Skeletal muscle tissue (tissue), 4 donors: Measurements from ENCODE around the gene BAIAP3. TPM values are rescaled to one million over a fixed set of nuclear protein-coding genes. Genes with fewer than 3 reads are reported as not detected.

Source experiments
- H3K27ac ChIP-seq: one replicate; pipeline ENCODE4 v1.7.0; 2013; ENCODE audit warnings: mild to moderate bottlenecking, low read depth, low read length, inconsistent platforms
- H3K27me3 ChIP-seq, 3 donors: one replicate each; pipeline ENCODE4 v1.7.0; 2013; ENCODE audit warnings: low read length in 3 of 3; ENCODE audit not compliant: control insufficient read depth in 3 of 3, insufficient read depth in 3 of 3
- H3K36me3 ChIP-seq, 3 donors: one replicate each; pipeline ENCODE4 v1.7.0; 2013; ENCODE audit warnings: low read length in 3 of 3; ENCODE audit not compliant: control insufficient read depth in 3 of 3, insufficient read depth in 3 of 3
- H3K4me1 ChIP-seq, 3 donors: one replicate each; pipeline ENCODE4 v1.7.0; 2013; ENCODE audit warnings: low read length in 3 of 3, mild to moderate bottlenecking in 3 of 3; ENCODE audit not compliant: control insufficient read depth in 3 of 3, insufficient read depth in 3 of 3
- H3K4me3 ChIP-seq, 3 donors: one replicate each; pipeline ENCODE4 v1.7.0; 2013; ENCODE audit warnings: low read length in 3 of 3
- H3K9ac ChIP-seq, 3 donors: one replicate each; pipeline ENCODE4 v1.7.0; 2013; ENCODE audit warnings: low read length in 3 of 3, mild to moderate bottlenecking in 3 of 3, moderate library complexity in 2 of 3, low read depth in 1 of 3
- H3K9me3 ChIP-seq, 3 donors: one replicate each; pipeline ENCODE4 v1.7.0; 2013; ENCODE audit warnings: low read length in 3 of 3; ENCODE audit not compliant: control insufficient read depth in 3 of 3
- total RNA-seq: library from RNA; depleted of rRNA; stranded (reverse); fragments of >200 nt; gene quantifications from one replicate; pipeline ENCODE4 v1.2.3, GENCODE V29; 2014
- donor health status: Osteomylitis.

The BAIAP3 gene
- total RNA-seq, 1 donor from 2014 or later, result 1.0 TPM

GRCh38 chr16:1374418-1375297 lies 41.2 kb downstream of the BAIAP3 start:
- Histone ChIP-seq H3K9ac (no peak overlapping the region), H3K4me3 (no peak overlapping the region), H3K36me3 (peaks cover 11 to 13% (median 12%) of the 10 kb centered on the region in 3 donors)

GRCh38 chr16:1375298-1375640 lies 41.8 kb downstream of the BAIAP3 start:
- Histone ChIP-seq H3K27ac (no peak overlapping the region), H3K36me3 (peaks cover 5 to 8% (median 7%) of the 10 kb centered on the region in 3 donors), H3K4me3 (no peak overlapping the region)

More at GRCh38 chr16:1374418-1375297, 41.2 kb downstream of the BAIAP3 start:
- no peaks in the 10 kb centered on the region for H3K9me3 ChIP-seq
- no peak overlapping the region for H3K27ac ChIP-seq
- H3K27me3 ChIP-seq, result no peaks in the 10 kb centered on the region
- H3K4me1 ChIP-seq, result peaks cover 15 to 20% (median 15%) of the 10 kb centered on the region in 3 donors

GRCh38 chr16:1375741-1376410 lies 42.4 kb downstream of the BAIAP3 start:
- Histone ChIP-seq H3K36me3 (peaks cover 5 to 8% (median 7%) of the 10 kb centered on the region in 3 donors), H3K9me3 (no peaks in the 10 kb centered on the region), H3K4me1 (peaks cover 15 to 22% (median 15%) of the 10 kb centered on the region in 3 donors), H3K27me3 (no peaks in the 10 kb centered on the region), H3K27ac (no peak overlapping the region), H3K9ac (peak overlapping the region in 1 of 3 donors; percentile 25), H3K4me3 (no peak overlapping the region)

More at GRCh38 chr16:1375298-1375640, 41.8 kb downstream of the BAIAP3 start:
- H3K9me3 ChIP-seq, result no peaks in the 10 kb centered on the region
- H3K27me3 ChIP-seq, result no peaks in the 10 kb centered on the region
- H3K4me1 ChIP-seq, result peaks cover 15 to 22% (median 15%) of the 10 kb centered on the region in 3 donors
- H3K9ac ChIP-seq, result no peak overlapping the region

- H3K27ac ChIP-seq, result no peak overlapping the region
- H3K4me3 ChIP-seq, result peak overlapping the region; percentile 70 to 86 (median 81)
- H3K9ac ChIP-seq, result peak overlapping the region; percentile 33 to 89 (median 83)
- H3K9me3 ChIP-seq, result no peaks in the 10 kb centered on the region
- peaks cover 15 to 22% (median 15%) of the 10 kb centered on the region in 3 donors for H3K4me1 ChIP-seq
- H3K36me3 ChIP-seq, result peaks cover 2 to 9% (median 4%) of the 10 kb centered on the region in 3 donors
- no peaks in the 10 kb centered on the region for H3K27me3 ChIP-seq
Observed at GRCh38 chr16:1377406-1378010, 44.1 kb downstream of the BAIAP3 start.

- H3K27ac ChIP-seq, result peak overlapping the region; percentile 90
- peak overlapping the region; percentile 80 to 89 (median 83) for H3K9ac ChIP-seq
- H3K4me1 ChIP-seq, result peaks cover 15 to 22% (median 15%) of the 10 kb centered on the region in 3 donors
- H3K9me3 ChIP-seq, result no peaks in the 10 kb centered on the region
- H3K27me3 ChIP-seq, result no peaks in the 10 kb centered on the region
- H3K4me3 ChIP-seq, result peak overlapping the region; percentile 70 to 86 (median 81)
- peaks cover 2 to 9% (median 4%) of the 10 kb centered on the region in 3 donors for H3K36me3 ChIP-seq
Observed at GRCh38 chr16:1378087-1378803, 44.8 kb downstream of the BAIAP3 start.

- Histone ChIP-seq H3K36me3 (peaks cover 2 to 9% (median 4%) of the 10 kb centered on the region in 3 donors), H3K9ac (peak overlapping the region; percentile 80 to 89 (median 83)), H3K27me3 (no peaks in the 10 kb centered on the region), H3K4me3 (peak overlapping the region; percentile 70 to 86 (median 81)), H3K27ac (peak overlapping the region; percentile 90), H3K9me3 (no peaks in the 10 kb centered on the region), H3K4me1 (peaks cover 15 to 22% (median 15%) of the 10 kb centered on the region in 3 donors)
Observed at GRCh38 chr16:1378804-1379303, 45.4 kb downstream of the BAIAP3 start.

- Histone ChIP-seq H3K27me3 (no peaks in the 10 kb centered on the region), H3K4me1 (peaks cover 15 to 22% (median 15%) of the 10 kb centered on the region in 3 donors), H3K27ac (peak overlapping the region; percentile 90), H3K36me3 (peaks cover 0 to 7% (median 2%) of the 10 kb centered on the region in 3 donors), H3K9me3 (no peaks in the 10 kb centered on the region), H3K4me3 (peak overlapping the region; percentile 70 to 86 (median 81)), H3K9ac (peak overlapping the region in 2 of 3 donors; percentile 83 to 89)
Observed at GRCh38 chr16:1379304-1380076, 46.0 kb downstream of the BAIAP3 start.

- H3K9ac ChIP-seq, result peak overlapping the region in 1 of 3 donors; percentile 50
- peak overlapping the region; percentile 36 for H3K27ac ChIP-seq
- H3K4me1 ChIP-seq, result peaks cover 15 to 22% (median 15%) of the 10 kb centered on the region in 3 donors
- peaks cover 0 to 9% (median 2%) of the 10 kb centered on the region in 3 donors for H3K36me3 ChIP-seq
- H3K4me3 ChIP-seq, result no peak overlapping the region
- H3K9me3 ChIP-seq, result no peaks in the 10 kb centered on the region
- H3K27me3 ChIP-seq, result no peaks in the 10 kb centered on the region
Observed at GRCh38 chr16:1380195-1380594, 46.8 kb downstream of the BAIAP3 start.
